ENCODE results near the gene ACYP1. TPM values are rescaled to one million over a fixed set of nuclear protein-coding genes. Genes with fewer than 3 reads are reported as not detected.
"Not testable (repeated sequence)": the region's sequence is repeated elsewhere in the genome, so short reads cannot be mapped to it uniquely, and the experiment has no call there.

ACYP1 gene
- polyA plus RNA-seq, 10 donors = 12.2 to 27.5 (median 14.9) TPM

DNA sequence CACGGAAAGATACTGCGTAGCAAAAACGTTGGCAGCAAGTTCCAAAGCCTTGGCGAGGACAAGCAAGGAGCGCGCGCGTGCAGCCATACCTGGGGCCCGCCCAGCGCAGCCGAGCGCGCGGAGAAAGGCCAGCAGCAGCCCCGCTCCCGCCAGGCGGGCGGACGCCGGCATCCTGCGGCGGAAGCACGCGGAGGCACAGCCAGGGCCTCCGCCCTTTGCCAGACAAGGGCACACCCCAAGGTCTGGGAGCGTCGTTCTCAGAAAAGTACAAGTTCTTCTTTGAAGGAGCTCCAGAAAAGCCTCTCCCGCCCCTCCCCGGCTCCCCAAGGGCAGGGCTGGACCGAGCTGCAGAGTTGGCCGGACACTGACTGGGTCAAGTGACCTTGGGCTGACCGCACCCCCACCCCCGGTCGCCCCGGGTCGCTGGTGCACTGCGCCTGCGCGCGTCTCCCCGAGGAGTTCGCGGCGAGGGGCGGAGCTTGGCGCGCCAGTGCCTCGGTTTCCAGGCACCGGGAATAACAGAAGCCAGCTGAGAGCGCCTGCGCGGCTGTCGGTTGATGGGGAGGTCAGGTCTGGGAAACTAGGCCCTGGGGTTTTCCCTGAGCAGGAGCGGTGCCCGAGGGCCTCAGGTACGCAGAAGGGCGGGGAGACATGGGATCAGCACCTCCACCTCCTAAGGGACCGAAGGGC, 5.4 kb upstream of the ACYP1 start, which contains the start of gene ZC2HC1C:
ZC2HC1C (plus strand) TSS at position 521 of the 690 bp plus-strand sequence. CDS start 933 bp downstream, outside the sequence.
- peak; percentile 87 to 97 (median 96) for DNase-seq

DNA sequence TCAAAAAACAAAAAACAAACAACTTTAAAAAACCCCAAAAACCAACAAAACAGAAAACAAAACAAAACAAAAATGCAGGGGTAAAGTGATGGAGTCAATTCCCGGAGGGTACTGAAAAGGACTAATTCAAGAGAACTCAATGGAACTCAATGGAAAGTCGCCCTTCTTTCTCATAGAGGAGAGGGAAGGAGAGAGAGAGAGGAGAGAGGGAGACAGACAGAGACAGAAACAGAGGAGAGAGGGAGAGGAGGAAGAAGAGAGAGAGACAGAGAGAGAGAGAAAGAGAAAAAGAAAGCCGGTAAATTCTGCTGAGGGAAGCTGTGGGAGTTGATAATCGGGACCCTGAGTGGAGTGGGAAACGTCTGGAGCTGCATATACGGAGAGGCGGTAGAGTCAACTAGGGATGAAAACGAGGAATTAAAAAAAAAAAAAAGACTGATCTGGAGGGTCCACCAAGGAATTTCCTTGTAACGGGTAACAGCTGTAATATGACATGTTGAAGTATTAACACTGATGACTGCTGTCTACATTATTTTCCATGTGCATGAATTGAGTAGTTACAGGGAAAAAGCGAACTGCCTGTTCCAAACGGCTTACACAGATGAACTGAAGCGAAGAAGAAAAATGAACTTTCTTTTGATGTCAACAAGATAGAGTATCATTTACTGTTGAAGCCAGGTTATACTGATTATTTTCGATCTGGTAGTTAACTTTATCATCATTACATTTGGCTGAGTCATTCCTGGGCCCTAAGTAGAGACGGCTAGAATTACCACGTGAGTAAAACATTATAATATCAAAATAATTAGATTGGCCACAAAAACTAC, 4.7 kb upstream of the ACYP1 start:
- peak in 2 of 3 donors; percentile 53 to 73 for DNase-seq

DNA sequence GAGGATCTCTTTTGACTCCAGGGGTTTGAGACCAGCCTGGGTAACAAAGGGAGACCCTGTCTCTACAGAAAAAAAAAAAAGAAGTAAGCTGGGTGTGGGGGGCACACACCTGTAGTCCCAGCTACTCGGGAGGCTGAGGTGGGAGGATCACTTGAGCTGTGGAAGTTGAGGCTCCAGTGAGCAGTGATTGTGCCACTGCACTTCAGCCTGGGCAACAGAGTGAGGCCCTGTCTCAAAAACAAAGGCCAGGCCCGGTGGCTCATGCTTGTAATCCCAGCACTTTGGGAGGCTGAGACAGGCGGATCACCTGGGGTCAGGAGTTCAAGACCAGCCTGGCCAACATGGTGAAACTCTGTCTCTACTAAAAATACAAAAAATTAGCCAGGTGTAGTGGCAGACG, 3.9 kb upstream of the ACYP1 start:
- DNase-seq = not testable (repeated sequence)

DNA sequence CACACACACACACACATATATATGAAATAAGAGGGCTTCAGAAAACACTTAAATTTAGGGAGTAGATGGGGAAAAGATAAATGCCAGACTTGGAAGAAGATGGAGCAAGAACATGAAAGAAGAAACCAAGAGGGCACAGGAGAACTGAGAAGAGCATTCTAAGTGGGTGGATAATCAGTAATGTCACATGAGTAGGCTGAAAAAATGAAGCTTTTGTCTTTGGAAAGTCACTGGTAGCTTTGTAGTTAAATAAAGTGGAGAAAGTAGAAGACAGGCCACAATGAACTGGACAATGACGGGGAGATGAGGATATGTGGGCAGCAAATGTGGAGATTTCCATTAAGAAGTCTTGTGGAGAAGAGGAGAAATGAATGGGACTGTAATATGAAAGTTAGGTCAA, 3.4 kb upstream of the ACYP1 start:
- DNase-seq = no peak

DNA sequence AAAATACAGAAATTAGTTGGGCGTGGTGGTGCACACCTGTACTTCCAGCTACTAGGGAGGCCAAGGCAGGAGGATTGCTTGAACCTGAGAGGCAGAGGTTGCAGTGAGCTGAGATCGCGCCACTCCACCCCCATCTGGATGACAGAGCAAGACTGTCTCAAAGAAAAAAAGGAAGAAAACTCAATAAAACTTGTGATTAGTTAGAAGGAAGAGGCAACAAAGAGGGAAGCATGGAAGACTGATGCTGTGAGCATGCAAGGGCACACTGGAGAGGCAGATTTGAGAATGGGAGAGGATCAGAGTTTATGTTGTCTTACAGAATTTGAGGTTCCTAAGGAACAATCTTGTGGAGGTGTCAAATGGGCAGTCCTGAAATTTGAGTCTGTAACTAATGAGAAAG, 2.9 kb upstream of the ACYP1 start:
- DNase-seq = no peak

DNA sequence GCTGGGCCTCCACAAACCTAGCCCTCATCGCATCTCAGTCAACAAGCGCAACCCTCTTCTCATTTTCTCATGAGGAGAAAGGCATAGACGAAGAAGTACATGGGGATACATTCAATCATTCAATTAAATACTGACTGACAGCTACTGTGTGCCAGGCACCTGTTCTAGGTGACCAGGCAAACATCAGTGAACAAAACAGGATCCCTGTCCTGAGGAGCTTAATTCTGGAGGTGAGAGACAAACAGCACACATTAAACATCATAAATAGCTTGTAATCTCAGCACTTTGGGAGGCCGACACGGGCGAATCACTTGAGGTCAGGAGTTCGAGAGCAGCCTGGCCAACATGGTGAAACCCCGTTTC, 362 bp upstream of the ACYP1 start:
- DNase-seq = no peak

DNA sequence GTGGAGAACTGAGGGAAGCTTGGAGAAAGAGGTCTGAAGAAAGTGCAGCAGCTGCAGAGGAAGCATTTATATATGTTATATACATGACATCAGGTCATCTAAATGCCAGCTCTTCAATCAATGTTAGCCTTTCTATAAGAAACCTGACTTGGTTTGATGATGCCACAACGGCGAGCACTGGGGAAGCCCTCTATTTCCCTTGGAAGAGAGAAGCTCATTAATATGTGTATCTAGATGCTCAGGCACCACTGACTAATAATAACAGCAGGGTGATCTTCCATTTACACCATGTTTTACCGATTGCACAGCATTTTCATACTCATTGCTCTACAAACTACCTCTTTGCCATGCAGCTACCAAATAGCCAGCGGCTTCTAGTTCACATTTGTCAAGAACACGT, 811 bp downstream of the ACYP1 start:
- no peak for DNase-seq

DNA sequence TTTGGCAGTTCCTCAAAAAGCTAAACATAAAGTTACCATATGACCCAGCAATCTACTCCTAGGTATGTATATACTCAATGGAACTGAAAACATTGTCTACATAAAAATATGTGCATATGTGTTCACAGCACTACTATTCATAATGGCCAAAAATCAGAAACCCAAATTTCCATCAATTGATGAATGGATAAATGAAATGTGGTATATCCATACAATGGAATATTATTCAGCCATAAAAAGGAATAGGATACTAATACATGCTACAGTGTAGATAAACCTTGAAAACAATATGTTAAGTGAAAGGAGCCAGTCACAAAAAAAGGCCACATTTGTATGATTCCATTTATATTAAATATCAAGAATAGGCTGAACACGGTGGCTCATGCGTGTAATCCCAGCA, 3.4 kb downstream of the ACYP1 start:
- no peak for DNase-seq

DNA sequence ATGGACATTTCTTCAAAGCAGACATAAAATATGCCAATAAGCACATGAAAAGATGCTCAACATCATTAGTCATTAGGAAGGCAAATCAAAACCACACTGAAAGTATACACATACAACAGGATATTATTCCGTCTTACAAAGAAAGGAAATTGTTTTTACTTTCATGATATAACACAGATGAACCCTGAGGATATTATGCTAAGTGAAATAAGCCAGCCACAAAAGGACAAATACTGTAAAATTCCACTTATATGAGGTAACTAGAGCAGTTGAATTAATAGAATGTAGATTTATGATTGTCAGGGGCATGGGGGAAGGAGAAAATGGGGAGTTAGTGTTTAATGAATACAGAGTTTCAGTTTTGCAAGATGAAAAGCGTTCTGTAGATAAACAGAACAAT, 4.2 kb downstream of the ACYP1 start:
- no peak for DNase-seq

DNA sequence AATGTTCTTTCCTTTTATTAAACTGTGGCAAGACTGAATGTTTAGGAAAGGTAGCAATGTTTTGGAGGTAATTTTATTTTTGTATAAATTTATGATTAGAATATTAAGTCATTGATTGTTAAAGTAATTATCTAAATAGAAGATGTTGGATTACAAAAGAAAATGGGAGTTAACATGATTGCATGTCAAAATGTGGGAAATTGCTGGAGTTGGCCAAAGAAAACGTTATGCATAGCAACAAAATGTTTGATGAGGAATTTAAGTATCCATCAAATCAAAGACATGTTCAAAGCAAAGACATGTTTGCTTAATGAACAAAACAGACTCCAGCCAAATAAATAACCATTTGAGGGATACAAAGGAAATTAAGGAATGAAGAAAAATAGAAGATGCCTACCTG, 9.4 kb downstream of the ACYP1 start:
- no peak for DNase-seq

DNA sequence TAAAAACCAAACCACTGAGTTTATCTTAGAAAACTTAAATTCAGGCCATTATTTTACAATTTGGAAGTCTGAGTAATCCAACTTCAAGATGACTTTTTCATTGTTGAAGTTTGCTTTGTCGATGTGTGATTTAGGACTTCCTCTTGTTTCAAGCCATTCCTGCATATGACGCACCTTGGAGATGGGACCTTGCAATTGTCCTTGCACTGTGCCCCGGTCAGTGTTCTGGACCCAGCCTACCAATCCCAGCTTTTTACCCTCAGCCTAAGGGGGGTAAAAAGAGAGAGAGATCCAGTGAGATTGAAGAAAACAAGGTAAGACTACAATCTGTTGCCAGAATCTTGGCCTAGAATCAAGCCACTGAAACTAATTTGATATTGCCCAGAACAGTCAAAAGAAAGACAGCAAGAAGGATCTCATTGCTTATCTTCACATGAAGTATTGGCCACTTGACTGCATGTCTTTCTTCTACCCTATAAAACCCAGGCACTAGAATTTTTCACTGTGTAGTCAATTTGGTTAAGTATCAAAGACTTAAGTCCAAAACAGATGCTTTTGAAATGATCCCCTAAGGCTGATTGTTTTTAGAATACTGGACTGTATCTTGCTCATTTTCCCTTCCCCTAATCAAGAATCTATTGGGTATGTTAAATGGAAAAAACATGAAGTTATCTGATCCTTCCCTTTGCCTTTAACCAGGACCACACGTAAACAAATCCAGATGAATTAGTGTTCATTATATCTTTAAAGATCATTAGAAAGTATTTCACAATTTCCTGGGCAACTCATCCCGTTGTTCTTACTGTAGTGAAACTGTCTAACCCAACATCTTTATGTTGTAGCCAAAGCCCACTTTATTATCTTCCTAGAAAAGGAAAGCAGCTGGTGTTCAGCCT, 10.2 kb downstream of the ACYP1 start:
- DNase-seq = no peak

DNA sequence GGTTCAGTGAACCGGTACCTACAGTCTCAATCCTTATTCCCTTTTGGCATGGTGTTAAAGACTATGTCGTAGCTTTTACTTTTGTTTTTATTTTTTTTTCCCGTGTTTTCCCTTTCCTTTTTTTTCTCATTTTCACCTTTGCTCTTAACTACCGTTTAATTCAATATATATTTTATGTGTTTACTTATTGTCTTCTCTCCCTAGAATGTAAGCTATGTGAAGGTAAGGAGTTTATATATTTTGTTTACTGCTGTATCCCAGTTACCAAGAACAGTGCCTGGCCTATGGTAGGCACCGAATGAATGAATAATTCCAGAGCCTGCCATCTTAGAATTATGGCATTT, 12.3 kb downstream of the ACYP1 start:
- no peak for DNase-seq

DNA sequence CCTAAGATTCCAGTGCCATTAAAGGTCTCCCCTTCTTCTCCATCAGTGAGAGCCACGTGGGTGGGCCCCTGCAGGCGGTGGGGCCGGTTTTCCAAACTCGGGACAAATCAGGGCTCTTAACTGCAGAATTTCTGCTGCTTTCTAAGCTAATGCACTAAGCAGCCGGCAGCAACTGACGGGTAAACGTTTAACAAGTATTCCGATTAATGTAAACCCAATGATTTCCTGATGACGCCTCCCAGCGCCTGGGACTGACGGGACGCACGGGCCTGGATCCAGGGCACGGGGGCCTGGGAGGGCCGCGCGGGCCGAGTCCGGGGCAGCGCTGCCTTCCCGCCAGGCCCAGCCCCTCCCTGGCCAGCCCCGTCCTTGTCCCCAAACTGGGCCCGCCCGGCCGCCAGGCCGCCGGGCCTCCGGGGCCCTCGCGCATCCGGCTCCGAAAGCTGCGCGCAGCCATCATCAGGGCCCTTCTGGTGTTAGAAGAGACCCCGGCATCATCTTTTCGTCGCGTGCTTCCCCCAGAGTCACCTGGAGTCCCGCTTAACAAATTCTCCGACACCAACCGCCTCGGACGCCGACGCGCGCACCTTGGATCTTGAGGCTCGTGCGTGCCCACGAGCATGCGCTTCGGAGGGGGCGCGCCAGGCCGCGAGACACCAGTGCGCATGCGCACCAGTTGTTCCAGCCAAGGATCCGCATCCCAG, 12.8 kb downstream of the ACYP1 start, which contains the start of gene MLH3:
MLH3 (minus strand) TSS at position 616 of the 704 bp plus-strand sequence. CDS start 1,812 bp downstream, outside the sequence.
- DNase-seq = peak; percentile 83 to 94 (median 91)

DNA sequence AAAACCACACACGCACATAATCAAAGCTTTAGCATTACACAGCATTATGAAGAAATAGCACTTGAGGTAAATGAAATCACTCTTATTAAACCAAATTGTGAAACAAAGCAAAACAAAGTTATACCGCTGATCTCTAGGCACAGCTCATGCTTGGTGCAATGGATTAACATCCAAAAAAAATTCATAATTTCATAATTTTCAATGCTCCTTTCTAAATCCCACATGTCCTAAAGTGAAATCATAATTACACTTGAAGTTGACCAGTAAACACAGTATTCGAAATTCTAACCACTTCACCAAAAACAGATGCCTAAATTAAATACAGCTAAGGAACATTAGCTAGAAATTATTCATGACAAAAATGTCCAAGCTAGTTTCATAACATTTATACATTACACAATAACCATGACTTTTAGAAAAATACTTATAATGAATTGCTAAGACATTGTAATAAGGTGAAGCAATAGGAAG, 14.1 kb downstream of the ACYP1 start:
- no peak for DNase-seq

DNA sequence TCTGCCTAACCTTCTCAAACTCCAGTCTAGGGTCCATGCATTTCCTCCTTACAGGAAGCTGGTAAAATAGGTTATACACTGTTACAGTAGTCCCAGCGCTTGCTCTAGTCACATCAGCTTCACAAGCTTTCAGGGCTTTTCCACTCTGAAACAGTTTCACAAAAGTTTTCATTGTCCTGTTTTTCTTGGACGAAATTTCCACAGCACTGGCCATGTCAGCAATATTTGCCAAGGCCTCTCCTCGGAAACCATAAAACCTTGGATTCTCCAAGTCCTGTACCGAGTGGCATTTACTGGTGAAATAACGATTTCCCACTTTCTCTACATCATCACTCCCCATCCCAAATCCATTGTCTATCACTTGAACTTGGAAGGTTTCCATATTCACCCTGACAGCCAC, 14.7 kb downstream of the ACYP1 start:
- DNase-seq = no peak

DNA sequence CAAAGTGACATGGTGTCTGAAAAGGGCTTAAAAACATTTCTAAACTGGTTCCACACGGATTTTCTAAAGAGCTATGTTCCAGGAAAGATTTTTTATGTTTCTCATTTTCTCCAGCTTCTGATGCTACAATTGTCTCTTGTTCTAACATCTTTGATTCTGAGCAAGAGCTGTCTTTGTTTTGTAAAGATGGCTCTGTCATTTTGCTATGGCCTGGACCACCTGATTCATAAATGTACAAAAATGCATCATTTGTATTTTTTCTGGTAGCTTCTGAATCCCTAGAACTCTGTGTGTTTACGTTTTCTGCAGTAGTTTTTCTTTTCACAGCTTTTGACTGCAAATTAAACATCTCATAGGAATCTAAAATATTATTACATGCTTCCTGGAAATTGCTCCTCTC, 15.7 kb downstream of the ACYP1 start:
- DNase-seq = no peak

DNA sequence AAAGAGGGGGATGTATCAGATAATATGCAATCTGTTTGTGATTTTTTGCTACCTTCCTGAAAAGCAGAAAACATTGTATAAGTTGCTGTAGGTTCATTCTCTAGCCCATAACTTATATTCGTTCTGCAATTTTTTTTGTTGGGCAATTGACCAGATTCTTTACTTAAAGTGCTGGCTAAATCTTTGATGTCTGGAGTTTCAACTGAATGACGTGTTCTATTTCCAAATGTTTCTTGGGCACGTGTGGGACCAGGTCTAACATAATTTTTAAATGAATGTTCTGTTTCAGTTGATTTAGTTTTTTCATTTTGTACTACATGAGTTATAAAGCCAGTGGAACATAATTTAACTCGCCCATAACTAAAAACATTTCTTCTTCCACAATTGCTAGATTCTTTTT, 16.3 kb downstream of the ACYP1 start:
- DNase-seq = no peak

DNA sequence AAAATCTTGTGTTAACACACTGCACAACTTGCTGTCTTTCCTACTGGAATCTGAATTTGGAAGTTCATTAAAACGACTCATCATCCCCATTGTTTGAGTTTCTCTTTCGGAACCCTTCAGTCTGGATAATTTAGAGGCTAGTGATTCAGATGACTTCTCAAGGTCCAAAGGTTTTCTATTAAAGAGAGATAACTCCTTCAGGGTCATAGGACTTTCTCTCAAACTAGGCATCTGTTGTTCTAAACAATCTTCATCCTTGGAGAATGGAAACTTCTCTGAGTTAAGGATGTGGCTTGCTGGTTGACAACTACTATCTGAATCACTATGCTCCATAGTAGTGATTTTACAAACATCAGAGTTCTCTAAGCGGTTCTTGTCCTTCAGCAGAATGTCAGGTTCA, 16.9 kb downstream of the ACYP1 start:
- DNase-seq = no peak

DNA sequence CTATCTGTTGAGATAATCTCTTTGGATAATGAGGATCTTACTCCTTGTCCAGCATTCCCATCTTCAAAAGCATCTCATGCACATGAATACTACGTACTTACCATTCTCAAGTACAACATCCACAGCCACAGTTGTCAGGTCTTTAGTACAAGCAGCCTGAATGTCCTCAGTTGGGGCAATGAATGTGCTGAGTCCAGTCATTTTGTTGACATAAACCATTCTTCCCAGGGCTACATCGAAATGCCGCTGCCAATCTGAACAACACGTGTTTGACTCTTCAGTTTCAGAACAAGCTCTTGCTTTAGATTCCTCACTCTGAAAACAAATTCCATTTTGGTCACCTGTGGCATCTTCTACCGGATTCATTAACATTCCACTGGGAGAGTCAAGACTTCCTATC, 17.5 kb downstream of the ACYP1 start:
- DNase-seq = no peak

DNA sequence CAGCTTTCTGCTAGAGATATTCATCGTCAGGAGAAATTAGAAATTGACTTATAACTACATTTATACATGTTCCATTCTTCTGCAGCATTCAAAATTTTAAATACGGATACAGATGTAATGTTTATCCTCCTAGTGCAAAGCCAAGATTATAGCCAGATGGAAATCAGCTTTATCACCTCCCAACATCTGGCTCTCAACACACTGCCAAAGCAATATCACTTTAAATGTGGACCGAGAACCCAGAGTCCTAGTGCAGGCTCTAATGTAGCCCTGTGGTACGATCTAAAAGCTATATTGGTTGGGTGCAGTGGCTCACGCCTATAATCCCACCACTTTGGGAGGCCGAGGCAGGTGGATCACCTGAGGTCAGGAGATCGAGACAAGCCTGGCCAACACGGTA, 19.1 kb downstream of the ACYP1 start:
- DNase-seq = peak in 2 of 3 donors; percentile 48 to 77

DNA sequence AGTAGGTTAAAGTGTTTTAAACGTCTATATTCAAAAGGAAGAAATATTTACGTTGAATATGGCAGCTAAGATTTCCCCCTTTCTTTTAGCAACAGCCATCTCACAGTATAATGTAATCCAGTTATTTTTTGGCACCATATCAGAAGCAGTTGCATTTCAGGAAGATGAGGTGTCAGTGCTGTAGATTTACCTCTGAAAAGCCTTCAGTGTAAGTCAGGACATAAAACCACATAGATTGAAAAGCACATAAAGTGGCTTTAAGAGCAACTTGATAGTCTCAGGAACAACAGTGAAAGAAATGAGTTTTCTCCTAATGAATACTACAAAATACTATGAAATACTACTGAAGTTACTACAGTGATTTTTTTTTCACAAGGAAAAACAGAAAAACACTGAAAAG, 19.5 kb downstream of the ACYP1 start:
- peak; percentile 14 to 58 (median 44) for DNase-seq
